HL-60/S4 treated with retinoic acid at 250 ng/mL for 4 days and 3 days (cell line): Measurements from ENCODE around the gene SDF2L1.

Experiments used
- in situ Hi-C: fragments of 300-500 bp; cut with MboI; formaldehyde crosslinking; loops from 2 replicates; pipeline ENCODE4 v1.7.0; 2022; ENCODE audit warnings: low sequenced_read_pairs

SDF2L1 gene

DNA sequence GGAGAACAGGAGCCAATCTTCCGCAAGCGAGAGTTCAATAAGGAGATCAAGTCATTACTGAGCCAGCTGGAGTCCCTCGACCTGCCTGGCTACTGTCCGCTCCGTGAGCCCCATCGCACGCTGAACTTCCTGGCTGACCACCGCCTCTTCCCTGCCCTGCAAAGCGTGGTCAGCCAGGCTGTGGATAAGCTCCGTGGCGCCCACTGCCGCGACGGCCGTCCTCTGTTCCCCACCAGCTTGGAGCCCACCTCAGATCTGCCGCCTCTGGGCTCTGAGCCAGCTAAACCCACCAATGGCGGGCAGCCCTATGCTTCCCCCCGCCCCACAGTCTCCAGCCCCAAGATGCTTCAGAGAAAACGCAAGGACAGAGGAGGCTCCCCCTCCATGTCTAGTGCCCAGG lies 7.3 kb upstream of the SDF2L1 start:
- in situ Hi-C loops: loop anchor here (25.0 kb wide), 1 partner anchor 648 kb away; the partner anchor contains the start of gene LZTR1

DNA sequence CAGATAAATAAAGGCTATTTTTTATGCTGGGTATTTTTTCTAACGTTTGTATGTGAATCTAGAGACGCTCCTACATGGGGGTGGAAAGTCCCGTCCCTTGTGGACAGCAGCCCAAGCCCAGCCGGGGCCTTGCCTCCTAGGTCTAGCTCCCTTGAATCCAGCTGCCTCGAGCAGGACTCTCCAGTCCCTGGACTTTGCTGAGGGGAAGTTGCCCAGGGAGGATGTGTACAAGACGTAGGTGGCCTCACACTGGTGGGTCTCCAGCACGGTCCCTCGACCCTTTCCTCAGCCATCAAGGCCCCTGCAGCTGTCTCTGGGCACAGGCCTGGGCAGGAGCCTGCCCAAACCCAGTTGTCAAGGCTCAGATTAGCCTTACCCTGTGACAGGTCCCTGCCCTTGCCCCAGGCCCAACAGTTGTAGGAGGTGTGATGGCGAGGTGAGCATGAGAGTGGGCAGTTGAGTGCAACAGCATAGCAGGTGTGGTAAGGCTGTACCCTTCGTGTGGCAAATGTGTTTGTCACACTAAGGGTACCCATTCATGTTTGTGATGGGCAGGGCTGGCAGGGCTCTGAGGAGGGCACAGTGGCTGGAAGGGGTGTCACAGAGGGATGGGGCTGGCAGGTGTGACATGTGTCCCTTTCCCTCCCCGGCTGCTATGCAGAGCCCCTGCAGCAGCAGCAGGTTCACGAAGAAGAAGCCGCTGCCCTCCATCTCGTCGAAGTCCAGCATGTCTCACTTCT lies 6.2 kb upstream of the SDF2L1 start:
- in situ Hi-C loops: loop anchor here (25.0 kb wide), 1 partner anchor 649 kb away; the partner anchor contains the start of gene LZTR1

DNA sequence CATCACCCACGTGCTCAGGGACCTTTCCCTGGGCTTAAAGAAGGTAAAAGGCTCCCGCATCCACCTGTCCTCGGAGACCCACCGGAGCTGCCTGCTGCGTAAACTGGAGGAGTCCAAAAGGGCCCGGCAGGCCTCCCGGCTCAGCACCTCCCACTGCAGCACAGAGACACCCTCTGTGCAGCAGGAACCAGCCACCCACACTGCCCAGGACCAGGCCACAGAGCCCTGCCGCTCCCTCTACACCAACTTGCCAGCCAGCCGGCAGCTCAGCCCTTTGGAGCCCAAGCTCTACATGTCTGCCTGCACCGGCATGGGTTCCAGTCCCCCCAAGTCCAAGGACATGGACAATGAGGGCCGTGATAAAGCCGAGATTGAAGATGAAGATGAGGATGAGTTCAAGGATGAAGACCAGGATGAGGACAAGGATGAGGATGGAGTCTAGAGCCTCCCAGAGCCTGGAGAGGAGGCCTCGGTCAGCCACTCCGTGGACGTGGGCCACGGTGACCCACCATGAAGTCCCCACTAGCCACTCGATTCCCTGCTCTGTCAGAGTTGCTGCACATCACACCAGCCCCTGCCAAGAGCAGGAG lies 5.4 kb upstream of the SDF2L1 start:
- in situ Hi-C loops: loop anchor here (25.0 kb wide), 1 partner anchor 649 kb away; the partner anchor contains the start of gene LZTR1

DNA sequence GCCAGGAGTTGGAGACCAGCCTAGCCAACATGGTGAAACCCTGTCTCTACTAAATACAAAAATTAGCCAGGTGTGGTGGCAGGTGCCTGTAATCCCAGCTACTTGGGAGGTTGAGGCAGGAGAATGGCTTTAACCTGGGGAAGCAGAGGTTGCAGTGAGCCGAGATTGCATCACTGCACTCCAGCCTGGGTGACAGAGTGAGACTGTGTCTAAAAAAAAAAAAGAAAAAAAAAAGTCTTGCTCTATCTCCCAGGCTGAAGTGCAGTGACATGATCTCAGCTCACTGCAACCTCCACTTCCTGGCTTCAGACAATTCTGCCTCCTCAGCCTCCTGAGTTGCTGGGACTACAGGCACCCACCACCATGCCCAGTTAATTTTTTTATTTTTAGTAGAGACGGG lies 4.7 kb upstream of the SDF2L1 start:
- in situ Hi-C loops: loop anchor here (25.0 kb wide), 1 partner anchor 650 kb away; the partner anchor contains the start of gene LZTR1

DNA sequence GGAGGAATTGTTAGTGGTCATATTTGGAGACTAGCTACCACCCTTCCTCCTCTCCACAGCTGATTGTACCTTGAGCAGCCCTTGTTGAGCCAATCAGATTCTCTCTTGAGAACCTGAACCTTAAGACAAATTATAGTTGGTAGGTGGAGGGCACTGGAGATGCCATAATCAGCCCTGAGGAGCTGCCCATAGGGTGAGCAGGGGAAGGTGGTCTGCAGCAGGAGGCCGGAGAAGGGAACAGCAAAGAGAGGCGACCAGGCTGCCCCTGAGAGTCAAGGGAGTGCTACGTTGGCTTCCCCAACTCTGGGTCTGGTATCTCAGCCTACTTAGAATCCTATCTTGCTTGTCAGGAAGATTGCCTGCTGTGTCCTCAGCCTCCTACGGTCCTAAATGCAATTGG lies 2.7 kb upstream of the SDF2L1 start:
- in situ Hi-C loops: loop anchor here (25.0 kb wide), 1 partner anchor 652 kb away; the partner anchor contains the start of gene LZTR1

DNA sequence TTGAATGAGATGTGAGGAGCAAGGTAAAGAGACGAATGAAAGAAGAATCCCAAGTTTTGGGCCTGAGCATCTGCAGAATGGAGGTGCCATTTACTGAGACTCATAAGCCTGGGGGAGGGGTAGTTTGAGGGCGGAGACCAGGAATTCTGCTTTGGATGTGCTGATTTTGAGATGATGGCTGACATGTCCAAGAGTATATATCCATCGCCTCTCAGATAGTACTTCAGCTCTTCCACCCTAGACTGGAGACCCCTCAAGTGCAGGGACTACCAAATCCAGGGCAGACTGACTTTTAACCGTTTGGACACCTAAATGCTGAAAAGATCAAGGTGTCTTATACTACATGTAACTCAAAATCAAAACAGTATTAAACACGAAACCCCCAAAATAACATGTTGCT lies 1.3 kb upstream of the SDF2L1 start:
- in situ Hi-C loops: loop anchor here (25.0 kb wide), 1 partner anchor 654 kb away; the partner anchor contains the start of gene LZTR1

DNA sequence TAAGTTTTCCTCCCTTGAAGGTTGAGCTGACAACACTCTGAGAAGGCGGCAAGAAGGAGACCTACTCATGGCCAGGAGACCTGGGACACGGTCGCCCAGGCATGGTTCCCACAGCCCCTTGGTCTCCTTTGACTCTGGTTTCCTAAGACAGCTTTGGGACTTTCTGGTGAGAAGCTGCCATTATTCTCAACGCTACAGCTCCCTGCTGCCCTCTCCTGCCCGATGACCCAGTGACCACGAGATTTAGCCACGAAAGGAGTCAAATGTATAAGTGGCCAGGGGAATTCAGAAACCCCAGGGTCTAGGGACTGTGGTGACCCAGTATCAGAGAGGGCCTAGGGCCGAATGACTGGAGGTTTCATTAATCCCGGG lies 699 bp upstream of the SDF2L1 start:
- in situ Hi-C loops: loop anchor here (25.0 kb wide), 1 partner anchor 654 kb away; the partner anchor contains the start of gene LZTR1

DNA sequence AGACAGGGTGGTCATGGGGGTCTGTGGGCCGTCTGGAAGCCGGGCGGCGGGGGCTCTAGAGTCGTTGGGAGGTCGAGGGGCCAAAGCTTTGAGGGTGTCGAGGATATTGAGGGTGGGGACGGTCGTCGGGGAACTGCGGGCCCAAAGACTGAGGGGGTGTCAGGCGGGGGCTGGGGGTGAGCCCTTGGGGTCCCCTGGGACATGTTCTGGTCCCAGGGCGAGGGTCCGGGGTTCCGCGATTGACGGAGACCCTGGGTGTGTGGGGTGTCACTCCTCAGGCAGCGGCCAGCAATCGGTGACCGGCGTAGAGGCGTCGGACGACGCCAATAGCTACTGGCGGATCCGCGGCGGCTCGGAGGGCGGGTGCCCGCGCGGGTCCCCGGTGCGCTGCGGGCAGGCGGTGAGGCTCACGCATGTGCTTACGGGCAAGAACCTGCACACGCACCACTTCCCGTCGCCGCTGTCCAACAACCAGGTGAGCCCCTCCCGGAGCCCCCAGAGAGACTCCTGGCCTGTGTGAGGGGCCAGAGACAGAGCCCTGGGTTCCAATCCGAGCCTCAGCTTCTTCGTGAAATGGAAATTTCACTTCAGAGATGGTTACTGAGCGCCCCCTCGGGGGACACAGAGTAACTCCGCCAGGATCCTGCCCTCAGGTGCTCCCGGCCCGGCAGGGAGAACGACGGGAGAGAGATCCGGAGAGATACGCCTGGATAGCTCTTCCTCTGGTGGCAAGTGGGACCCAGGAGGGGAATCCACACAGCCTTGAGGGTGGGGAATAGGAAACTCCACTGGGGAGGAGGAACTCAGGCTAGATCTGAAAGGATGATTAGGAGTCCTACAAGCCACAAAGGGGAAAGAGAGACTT lies 714 bp downstream of the SDF2L1 start:
- in situ Hi-C loops: loop anchor here (25.0 kb wide), 1 partner anchor 656 kb away; the partner anchor contains the start of gene LZTR1

DNA sequence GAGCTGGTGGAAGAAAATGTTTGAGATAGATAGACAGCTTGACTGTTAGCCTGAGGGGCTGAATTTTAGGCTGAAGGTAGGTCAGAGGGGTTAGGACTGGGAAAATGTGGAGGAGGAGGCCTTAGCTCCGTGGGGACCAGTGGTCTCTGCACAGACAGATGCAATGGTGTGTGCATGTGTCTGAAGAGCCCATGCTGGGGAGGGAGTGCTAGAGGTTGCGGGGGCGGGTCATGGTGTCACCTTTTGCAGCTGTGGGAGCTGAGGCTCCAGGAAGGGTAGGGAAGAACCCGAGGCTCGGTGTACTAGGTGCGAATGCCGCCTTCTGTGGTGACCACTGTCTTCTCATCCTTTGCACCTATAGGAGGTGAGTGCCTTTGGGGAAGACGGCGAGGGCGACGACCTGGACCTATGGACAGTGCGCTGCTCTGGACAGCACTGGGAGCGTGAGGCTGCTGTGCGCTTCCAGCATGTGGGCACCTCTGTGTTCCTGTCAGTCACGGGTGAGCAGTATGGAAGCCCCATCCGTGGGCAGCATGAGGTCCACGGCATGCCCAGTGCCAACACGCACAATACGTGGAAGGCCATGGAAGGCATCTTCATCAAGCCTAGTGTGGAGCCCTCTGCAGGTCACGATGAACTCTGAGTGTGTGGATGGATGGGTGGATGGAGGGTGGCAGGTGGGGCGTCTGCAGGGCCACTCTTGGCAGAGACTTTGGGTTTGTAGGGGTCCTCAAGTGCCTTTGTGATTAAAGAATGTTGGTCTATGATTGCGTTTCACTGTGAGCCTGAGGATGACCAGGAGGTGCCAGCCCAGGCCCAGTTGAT lies 1.6 kb downstream of the SDF2L1 start:
- in situ Hi-C loops: loop anchor here (25.0 kb wide), 1 partner anchor 656 kb away; the partner anchor contains the start of gene LZTR1

DNA sequence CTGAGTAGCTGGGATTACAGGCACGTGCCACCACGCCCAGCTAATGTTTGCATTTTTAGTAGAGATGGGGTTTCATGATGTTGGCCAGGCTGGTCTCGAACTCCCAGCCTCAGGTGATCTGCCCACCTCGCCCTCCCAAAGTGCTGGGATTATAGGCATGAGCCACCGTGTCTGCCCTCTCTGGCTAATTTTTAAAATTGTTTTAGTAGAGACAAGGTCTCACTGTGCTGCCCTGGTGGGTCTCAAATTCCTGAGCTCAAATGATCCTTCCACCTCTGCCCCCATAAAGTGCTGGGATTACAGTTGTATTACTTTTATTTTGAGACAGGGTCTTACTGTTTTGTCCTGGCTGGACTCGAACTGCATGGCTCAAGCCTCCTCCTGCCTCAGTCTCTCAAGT lies 3.4 kb downstream of the SDF2L1 start:
- in situ Hi-C loops: loop anchor here (25.0 kb wide), 1 partner anchor 658 kb away; the partner anchor contains the start of gene LZTR1

DNA sequence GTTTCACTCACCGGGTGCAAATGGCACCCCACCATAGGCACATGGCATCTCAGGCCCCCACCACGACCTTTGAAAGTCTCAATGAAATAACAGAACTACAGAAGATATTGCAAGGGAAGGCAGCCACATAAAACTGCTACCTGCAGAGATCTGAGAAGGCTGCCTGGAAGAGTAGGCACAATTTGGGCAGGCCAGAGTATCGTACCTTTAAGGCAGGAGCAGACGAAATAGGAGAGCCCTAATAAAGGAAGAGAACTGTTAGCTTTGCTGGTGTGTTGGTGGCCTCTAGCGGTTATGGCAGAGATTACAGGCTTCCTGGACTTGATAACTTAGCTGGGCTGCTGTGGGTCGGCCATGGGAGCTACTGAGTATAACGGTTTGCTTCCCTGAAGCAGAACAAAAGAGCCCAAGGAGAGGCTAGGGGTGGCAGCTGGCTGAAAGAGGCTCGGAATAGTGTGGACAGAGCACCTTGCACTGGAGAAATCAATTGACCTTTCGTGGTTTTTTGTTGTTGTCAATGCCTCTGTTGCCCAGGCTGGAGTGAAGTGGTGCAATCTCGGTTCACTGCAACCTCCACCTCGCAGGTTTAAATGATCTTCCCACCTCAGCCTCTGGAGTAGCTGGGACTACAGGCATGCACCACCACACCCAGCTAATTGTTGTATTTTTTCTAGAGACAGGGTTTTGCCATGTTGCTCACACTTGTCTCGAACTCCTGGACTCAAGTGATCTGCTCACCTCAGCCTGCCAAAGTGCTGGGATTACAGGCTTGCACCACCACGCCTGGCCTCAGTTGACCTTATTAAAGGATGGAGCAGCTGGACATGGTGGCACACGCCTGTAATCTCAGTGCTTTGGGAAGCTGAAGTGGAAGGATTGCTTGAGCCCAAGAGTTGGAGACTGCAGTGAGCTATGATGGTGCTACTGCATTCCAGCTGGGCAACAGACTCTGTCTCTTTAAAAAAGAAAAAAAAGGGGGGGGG lies 4.8 kb downstream of the SDF2L1 start:
- in situ Hi-C loops: loop anchor here (25.0 kb wide), 1 partner anchor 660 kb away; the partner anchor contains the start of gene LZTR1

DNA sequence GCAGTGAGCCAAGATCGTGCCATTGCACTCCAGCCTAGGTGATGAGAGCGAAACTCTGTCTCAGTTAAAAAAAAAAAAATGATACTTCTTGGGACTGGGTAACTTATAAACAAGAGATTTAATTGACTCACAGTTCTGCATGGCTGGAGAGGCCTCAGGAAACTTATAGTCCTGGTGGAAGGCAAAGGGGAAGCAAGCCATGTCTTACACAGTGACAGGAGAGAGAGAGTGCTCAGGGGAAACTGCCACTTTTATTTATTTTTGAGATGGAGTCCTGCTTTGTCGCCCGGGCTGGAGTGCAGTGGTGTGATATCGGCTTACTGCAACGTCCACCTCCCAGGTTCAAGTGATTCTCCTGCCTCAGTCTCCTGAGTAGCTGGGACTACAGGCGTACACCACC lies 8.2 kb downstream of the SDF2L1 start:
- in situ Hi-C loops: loop anchor here (25.0 kb wide), 2 partner anchors 563 to 763 kb away; no protein-coding TSS in a partner anchor

DNA sequence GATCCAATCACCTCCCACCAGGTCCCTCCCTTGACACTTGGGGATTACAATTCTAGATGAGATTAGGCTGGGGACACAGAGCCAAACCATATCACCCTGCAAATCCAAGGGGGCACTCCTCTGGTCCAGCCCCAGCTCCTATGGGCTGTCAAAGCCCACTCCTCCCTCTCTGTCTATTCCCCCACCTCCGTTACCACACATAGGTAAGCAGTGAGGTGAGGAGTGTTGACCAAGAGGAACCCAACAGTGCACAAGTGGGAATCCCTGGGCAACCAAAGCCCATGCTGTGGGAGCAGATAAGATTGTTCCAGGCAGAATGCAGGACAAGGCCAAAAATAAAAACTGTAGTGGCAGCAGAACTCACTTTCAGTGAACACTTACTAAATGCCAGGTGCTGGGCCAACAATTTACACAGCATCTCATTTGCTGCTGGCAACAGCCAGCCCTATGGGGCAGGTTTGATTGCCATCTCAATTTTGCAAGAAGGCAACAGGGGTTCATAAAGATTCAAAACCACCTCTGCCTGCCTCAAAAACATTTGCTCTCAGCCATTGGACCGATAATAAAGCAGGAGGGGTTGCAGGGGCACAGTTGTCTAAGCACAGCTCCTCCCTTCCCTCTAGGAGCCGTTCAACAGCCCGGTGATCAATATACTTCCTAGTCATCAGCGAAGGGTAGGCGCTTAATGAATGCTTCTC lies 8.9 kb downstream of the SDF2L1 start:
- in situ Hi-C loops: loop anchor here (25.0 kb wide), 2 partner anchors 564 to 764 kb away; no protein-coding TSS in a partner anchor

DNA sequence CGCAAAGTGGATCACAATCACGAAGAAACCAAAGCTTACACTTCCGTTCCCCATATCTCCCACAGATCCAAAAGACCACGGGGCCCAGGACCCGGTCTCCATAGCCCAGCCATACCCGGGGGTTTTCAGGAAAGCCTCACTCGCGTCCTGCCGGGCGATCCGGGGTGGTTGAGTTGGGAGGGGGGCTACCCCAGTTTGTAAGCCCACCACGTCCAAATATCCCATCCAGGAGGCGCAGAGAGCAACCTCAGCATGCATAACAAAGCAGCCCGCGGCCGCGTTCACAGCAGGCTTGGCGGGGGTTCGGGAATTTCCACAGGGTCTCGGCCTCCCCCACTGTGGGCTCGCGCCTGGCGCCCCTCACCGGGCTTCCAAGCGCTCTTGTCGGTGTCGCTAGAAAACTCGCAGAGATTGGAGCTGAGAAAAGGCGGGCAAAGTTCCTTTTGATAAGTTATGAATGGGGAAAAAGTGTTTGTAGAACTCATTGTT lies 9.5 kb downstream of the SDF2L1 start:
- in situ Hi-C loops: loop anchor here (25.0 kb wide), 2 partner anchors 564 to 764 kb away; no protein-coding TSS in a partner anchor

DNA sequence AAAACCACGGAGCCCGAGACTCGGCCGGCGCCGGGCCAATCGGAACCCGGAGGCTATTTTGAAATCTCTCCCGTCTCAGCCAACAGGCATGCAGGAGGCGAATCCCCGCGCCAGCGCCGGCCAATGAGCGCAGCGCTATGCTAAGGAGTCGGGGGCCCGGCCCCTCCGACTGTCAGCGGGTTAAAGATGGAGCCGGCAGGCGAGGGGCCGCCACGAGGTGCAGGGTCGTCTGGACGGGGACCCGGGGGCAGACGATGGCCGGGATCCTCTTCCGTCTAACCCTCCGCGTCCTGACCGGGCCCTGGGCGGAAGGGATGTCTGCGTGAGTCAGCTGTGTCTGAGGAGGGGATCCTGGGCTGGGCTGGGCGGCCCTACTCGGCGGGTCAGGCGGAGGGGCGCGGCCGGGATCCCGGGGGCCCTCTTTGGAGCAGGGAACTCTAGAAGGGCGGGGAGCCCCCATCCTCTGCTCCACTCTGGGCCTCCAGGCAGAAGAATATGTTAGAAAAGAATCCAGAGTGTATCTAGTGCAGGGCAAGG lies 10.0 kb downstream of the SDF2L1 start:
- in situ Hi-C loops: loop anchor here (25.0 kb wide), 2 partner anchors 565 to 765 kb away; no protein-coding TSS in a partner anchor

DNA sequence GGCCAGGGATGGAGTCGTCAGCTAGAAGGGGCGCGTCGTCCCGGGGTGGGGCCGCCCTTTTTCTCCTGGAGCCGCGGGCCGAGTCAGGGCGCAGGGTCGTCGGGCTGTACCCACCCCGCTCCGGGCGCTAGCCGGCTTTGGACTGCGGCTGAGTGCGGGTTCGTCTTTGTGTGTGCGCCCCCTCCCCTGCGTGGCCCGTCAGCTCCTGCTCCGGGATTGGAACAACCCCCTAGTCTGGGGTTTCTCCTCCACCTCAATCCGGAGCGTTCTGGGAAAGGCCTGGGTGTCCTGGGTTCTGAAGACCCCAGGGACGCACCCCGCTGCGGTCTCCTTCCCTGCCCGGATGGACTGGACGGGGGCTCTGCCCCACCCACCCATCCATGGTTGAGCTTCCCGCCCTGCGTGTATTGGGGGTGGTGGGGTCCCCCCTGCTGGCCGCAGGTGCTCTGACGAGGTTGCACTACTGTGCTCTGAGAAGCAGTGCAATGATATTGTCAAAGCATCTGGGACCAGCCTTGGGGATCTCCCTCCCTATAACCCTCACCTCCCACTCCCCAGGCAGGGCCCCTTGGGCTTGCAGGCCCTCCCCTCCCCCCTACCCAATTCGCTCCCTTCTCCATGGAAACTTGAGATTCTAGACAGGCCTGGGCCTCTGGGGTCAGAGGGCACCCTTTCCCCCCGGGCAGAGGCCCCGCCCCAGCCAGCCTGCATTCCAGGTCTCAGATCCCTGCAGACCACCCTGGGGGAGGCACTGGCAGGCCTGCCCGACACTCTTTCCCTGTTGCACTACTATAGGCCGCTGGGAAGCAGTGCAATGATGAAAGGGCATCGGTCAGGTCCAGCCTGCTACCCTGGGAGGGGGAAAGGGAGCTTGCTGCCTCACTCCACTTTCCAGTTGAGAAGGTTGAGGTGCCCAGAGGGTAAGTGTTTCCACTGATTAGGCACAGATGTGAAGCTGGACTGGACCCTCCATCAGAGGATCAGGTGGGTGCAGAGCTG lies 10.7 kb downstream of the SDF2L1 start:
- in situ Hi-C loops: loop anchor here (25.0 kb wide), 2 partner anchors 566 to 766 kb away; no protein-coding TSS in a partner anchor
